Upper lobe of left lung (tissue), 4 donors: ENCODE measurements around the gene PDSS2.

Experiments
- CTCF ChIP-seq, 6 experiments: fragments of 450-650 bp in 4 of 6; fragments of 200-600 bp in 2 of 6; sonication (generic) in 2 of 6; IDR thresholded peaks; one replicate each; pipeline ENCODE4 v1.5.1; 2016 to 2019; ENCODE audit warnings: antibody characterized with exemption in 6 of 6
- POLR2AphosphoS5 ChIP-seq, 2 donors: sonication (generic); formaldehyde crosslinking; IDR thresholded peaks; one replicate each; pipeline ENCODE4 v1.5.1; 2017; ENCODE audit warnings: antibody characterized with exemption in 2 of 2

GRCh38 chr6:107331409-107332386 is 127.7 kb downstream of the PDSS2 start:
- no peak for TF ChIP-seq CTCF (IDR thresholded peaks at IDR 0.05)
- no peak for TF ChIP-seq POLR2AphosphoS5 (IDR thresholded peaks at IDR 0.05)
